T-helper 1 cell treated with Interleukin-12 subunit alpha and Interleukin-12 subunit beta and Interleukin-4 antibody, amounts not matched to agents 30 μg/mL and 1 μg/mL, for 36 hours (primary cell): ENCODE measurements around the gene SEZ6L.

Source experiments
- H3K27ac Mint-ChIP-seq: one replicate; pipeline ENCODE4 v1.8.0; 2021; ENCODE audit warnings: mild to moderate bottlenecking, mixed read lengths
- H3K27me3 Mint-ChIP-seq: one replicate; pipeline ENCODE4 v1.8.0; 2021; ENCODE audit warnings: low read depth, mixed read lengths
- H3K36me3 Mint-ChIP-seq: one replicate; pipeline ENCODE4 v1.8.0; 2021; ENCODE audit warnings: low read depth, mixed read lengths
- H3K4me1 Mint-ChIP-seq: one replicate; pipeline ENCODE4 v1.8.0; 2021; ENCODE audit warnings: low read depth, mixed read lengths
- H3K4me3 Mint-ChIP-seq: one replicate; pipeline ENCODE4 v1.8.0; 2021; ENCODE audit warnings: mild to moderate bottlenecking, moderate library complexity, mixed read lengths
- H3K9me3 Mint-ChIP-seq: one replicate; pipeline ENCODE4 v1.8.0; 2021; ENCODE audit warnings: mixed read lengths

Gene SEZ6L

GRCh38 chr22:26372890-26373289 is 203.6 kb downstream of the SEZ6L start:
- Mint-ChIP-seq H3K36me3 (no peaks in the 10 kb centered on the region), H3K9me3 (no peaks in the 10 kb centered on the region), H3K4me1 (peaks cover 7% of the 10 kb centered on the region), H3K4me3 (no peak overlapping the region), H3K27me3 (peaks cover 30% of the 10 kb centered on the region), H3K27ac (no peak overlapping the region)

GRCh38 chr22:26374391-26375026 is 205.2 kb downstream of the SEZ6L start:
- Mint-ChIP-seq H3K4me1 (peaks cover 7% of the 10 kb centered on the region), H3K27me3 (peaks cover 41% of the 10 kb centered on the region), H3K4me3 (no peak overlapping the region), H3K9me3 (peaks cover 7% of the 10 kb centered on the region), H3K27ac (no peak overlapping the region), H3K36me3 (no peaks in the 10 kb centered on the region)

- Mint-ChIP-seq H3K4me3 (peak overlapping the region; percentile 22), H3K27ac (no peak overlapping the region), H3K4me1 (peaks cover 7% of the 10 kb centered on the region), H3K9me3 (peaks cover 9% of the 10 kb centered on the region), H3K27me3 (peaks cover 51% of the 10 kb centered on the region), H3K36me3 (no peaks in the 10 kb centered on the region)
Observed at GRCh38 chr22:26377170-26377830, 208.0 kb downstream of the SEZ6L start.

DNA sequence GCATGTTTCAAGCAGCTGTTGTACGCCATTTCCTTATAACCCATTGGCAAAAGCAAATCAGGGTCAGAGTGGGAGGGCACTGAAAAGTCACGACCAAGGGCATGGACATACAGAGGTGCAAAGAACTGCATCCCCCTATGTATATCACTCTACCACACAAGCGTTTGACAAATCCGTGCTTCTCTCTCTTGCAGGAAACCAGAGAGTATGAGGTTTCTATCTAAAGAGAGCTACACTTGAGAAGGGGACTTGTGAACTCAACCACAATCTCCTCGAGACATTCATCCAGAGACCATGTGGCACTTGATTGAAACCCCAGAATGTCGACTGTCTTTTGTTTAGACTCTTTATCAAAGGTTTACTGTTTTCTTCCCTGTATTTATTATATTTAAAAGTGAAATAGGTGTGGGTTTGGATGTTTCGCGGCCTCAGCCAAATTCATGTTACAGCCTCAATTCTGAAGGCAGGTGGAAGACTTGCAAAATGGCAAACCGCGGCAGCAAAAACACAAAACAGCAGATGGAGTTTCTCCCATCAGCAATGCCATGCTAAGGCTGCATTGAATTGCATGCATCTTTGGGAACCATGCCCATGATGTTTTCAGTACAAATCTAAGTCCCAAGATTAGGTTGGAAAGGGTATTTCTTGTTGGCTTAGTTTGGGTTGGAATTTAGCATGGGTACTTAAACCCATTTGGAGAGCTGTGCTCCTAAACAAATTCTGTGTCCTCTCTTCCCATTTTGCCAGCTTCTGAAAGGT is 211.0 kb downstream of the SEZ6L start:
- Mint-ChIP-seq H3K9me3 (peaks cover 9% of the 10 kb centered on the region), H3K4me1 (peaks cover 7% of the 10 kb centered on the region), H3K27me3 (peaks cover 53% of the 10 kb centered on the region), H3K36me3 (no peaks in the 10 kb centered on the region), H3K4me3 (no peak overlapping the region), H3K27ac (no peak overlapping the region)

DNA sequence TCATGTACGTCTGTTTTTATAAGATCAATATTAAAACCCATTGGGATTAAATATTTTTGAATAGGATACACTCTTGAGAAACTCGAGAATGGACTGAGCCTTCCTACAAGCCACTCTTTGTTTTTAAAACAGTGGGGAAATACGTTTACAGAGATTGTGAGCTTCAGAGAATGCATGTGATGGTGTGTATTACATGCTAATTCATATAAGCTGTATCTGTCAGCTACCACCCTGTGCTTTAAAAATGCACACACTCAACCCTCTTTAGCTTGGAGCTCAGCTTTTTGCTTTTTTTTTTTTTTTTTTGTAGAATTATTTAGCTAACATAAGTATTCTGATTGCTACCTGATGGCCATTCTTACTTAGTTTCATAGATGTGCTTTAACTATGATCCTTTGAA is 213.5 kb downstream of the SEZ6L start:
- H3K27me3 Mint-ChIP-seq: peaks cover 56% of the 10 kb centered on the region
- H3K4me1 Mint-ChIP-seq: peaks cover under 1% of the 10 kb centered on the region
- H3K36me3 Mint-ChIP-seq: no peaks in the 10 kb centered on the region
- no peak overlapping the region for H3K27ac Mint-ChIP-seq
- H3K9me3 Mint-ChIP-seq: peaks cover 9% of the 10 kb centered on the region
- no peak overlapping the region for H3K4me3 Mint-ChIP-seq

DNA sequence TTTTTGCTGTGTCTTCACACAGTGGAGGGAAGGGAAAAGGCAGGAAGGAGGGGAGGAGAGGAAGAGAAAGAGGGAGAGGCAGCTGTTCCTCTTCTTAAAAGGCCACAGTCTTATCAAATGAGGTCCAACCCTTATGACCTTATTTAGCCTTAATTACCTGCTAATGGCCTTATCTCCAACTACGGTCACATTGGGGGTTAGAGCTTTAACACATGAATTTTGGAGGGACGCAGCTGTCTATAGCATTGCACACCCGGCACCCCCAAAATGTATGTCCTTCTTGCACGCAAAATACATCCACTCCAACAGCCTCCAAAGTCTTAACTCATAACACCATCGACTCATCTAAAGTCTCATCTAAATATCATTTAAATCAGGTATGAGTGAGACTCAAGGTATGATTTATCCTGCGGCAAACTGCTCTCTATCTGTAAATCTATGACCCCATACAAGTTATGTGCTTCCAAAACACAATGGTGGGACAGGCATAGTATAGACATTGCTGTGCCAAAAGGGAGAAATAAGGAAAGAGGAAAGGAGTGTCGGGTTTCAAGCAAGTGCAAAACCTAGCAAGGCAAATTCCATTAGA is 214.8 kb downstream of the SEZ6L start:
- H3K27me3 Mint-ChIP-seq: peaks cover 53% of the 10 kb centered on the region

GRCh38 chr22:26385164-26385563 is 215.9 kb downstream of the SEZ6L start:
- no peak overlapping the region for H3K27ac Mint-ChIP-seq

More for the DNA sequence above, 214.8 kb downstream of the SEZ6L start:
- H3K4me1 Mint-ChIP-seq: no peaks in the 10 kb centered on the region
- peaks cover 5% of the 10 kb centered on the region for H3K9me3 Mint-ChIP-seq
- no peak overlapping the region for H3K27ac Mint-ChIP-seq
- H3K4me3 Mint-ChIP-seq: no peak overlapping the region
- no peaks in the 10 kb centered on the region for H3K36me3 Mint-ChIP-seq

GRCh38 chr22:26389125-26389524 is 219.9 kb downstream of the SEZ6L start:
- H3K27ac Mint-ChIP-seq: no peak overlapping the region
- no peak overlapping the region for H3K4me3 Mint-ChIP-seq
- H3K4me1 Mint-ChIP-seq: no peaks in the 10 kb centered on the region
- no peaks in the 10 kb centered on the region for H3K9me3 Mint-ChIP-seq
- no peaks in the 10 kb centered on the region for H3K36me3 Mint-ChIP-seq
- peaks cover 33% of the 10 kb centered on the region for H3K27me3 Mint-ChIP-seq

More at GRCh38 chr22:26385164-26385563, 215.9 kb downstream of the SEZ6L start:
- H3K27me3 Mint-ChIP-seq: peaks cover 47% of the 10 kb centered on the region
- H3K4me3 Mint-ChIP-seq: no peak overlapping the region
- no peaks in the 10 kb centered on the region for H3K9me3 Mint-ChIP-seq
- no peaks in the 10 kb centered on the region for H3K36me3 Mint-ChIP-seq
- no peaks in the 10 kb centered on the region for H3K4me1 Mint-ChIP-seq

- no peak overlapping the region for H3K27ac Mint-ChIP-seq
- no peaks in the 10 kb centered on the region for H3K36me3 Mint-ChIP-seq
- no peak overlapping the region for H3K4me3 Mint-ChIP-seq
- no peaks in the 10 kb centered on the region for H3K4me1 Mint-ChIP-seq
- no peaks in the 10 kb centered on the region for H3K9me3 Mint-ChIP-seq
- H3K27me3 Mint-ChIP-seq: peaks cover 25% of the 10 kb centered on the region
Observed at GRCh38 chr22:26391091-26391490, 221.8 kb downstream of the SEZ6L start.

GRCh38 chr22:26391623-26392022 is 222.4 kb downstream of the SEZ6L start:
- no peak overlapping the region for H3K4me3 Mint-ChIP-seq
- H3K36me3 Mint-ChIP-seq: no peaks in the 10 kb centered on the region
- no peak overlapping the region for H3K27ac Mint-ChIP-seq
- peaks cover 25% of the 10 kb centered on the region for H3K27me3 Mint-ChIP-seq
- no peaks in the 10 kb centered on the region for H3K4me1 Mint-ChIP-seq
- no peaks in the 10 kb centered on the region for H3K9me3 Mint-ChIP-seq

DNA sequence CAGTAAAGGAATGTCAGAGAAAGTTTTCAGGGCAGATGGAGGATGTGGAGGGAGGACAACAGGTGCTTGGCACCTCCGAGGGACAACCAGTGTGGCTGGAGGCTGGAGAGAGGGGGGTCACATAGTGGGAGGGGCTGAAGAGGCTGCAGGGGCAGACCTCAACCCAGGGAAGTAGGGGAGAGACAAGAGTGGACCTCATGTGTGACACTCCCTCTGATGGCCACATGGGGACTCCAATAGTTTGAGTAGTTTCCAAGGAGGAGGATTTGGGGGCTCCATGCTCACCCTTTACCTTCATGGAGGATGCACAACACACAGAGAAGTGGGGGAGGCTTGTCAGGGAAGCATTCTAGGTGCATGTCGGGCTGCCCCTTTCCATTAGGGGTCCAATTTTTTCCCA is 224.7 kb downstream of the SEZ6L start:
- Mint-ChIP-seq H3K36me3 (no peaks in the 10 kb centered on the region), H3K27ac (no peak overlapping the region), H3K27me3 (peaks cover 15% of the 10 kb centered on the region), H3K9me3 (no peaks in the 10 kb centered on the region), H3K4me1 (peaks cover 1% of the 10 kb centered on the region), H3K4me3 (no peak overlapping the region)

DNA sequence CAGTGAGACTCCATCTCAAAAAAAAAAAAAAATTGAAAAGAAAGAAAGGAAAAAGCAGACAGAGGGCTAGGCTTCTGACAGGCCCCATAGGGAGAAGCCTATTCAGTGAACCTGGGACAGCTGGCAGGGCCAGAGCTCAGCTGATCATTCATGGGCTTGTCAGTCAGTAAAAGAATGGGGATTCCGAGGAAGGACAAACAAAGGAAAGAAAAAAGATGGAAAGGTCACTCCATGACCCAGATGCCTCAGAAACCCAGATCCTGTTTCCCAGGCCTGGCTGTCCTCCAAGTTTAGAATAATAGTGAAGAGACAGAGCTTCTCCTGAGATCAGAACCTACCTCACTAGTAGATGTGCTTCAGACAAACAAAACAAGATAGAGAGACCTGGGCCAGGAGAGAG is 225.5 kb downstream of the SEZ6L start:
- Mint-ChIP-seq H3K4me1 (peaks cover 1% of the 10 kb centered on the region), H3K9me3 (no peaks in the 10 kb centered on the region), H3K27me3 (peaks cover 15% of the 10 kb centered on the region), H3K4me3 (no peak overlapping the region), H3K27ac (no peak overlapping the region), H3K36me3 (no peaks in the 10 kb centered on the region)

DNA sequence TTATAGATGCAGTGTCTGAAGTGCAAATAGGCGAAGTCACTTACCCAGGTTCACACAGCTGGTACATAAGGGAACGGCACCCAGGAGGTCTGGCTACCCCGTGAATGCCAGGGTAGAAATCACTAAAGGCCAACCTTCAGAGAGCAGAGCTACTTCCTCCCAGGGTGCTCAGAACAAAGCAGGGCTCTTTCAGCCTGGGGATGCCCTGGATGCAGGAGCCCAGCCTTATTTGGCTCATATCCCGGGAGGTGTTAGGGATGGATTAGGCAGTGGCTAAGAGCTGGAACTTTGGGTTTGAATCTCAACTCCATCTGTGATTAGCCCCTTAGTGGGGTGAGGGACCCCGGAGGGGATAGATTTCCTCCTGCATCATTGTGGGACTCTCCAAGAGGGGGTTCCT is 226.7 kb downstream of the SEZ6L start:
- Mint-ChIP-seq H3K9me3 (no peaks in the 10 kb centered on the region), H3K27me3 (peaks cover 12% of the 10 kb centered on the region), H3K27ac (no peak overlapping the region), H3K4me3 (no peak overlapping the region), H3K36me3 (no peaks in the 10 kb centered on the region), H3K4me1 (peaks cover 1% of the 10 kb centered on the region)

DNA sequence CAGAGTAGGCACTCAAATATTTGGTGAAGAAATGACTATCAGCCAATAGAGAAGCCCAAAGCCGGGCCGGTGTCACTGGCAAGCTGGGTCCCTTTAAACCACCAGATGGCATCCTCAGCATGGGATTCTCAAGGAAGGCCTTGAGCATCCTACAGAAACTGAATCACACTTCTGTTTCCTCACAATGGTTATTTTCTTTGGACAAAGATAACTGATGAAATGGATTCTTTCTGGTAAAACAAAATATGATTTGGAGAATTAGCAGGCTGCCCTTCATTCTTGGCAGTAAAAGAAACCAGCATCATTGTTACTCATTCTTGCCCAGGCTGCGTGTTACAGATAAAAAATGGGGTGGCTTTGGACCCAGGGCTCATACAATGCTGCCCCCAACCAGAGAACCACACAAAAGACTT is 229.5 kb downstream of the SEZ6L start:
- H3K4me3 Mint-ChIP-seq: no peak overlapping the region
- no peak overlapping the region for H3K27ac Mint-ChIP-seq
- peaks cover 1% of the 10 kb centered on the region for H3K4me1 Mint-ChIP-seq
- peaks cover 6% of the 10 kb centered on the region for H3K27me3 Mint-ChIP-seq
- H3K9me3 Mint-ChIP-seq: no peaks in the 10 kb centered on the region
- no peaks in the 10 kb centered on the region for H3K36me3 Mint-ChIP-seq
